IPS DF 4.7 (cell line): ENCODE results near the gene SPRED2.

Experiments used
- DNase-seq: peaks from one replicate; pipeline ENCODE4 v3.0.0-alpha.2; 2013; ENCODE audit warnings: low spot score; ENCODE audit errors: extremely low read depth

The SPRED2 gene

DNA sequence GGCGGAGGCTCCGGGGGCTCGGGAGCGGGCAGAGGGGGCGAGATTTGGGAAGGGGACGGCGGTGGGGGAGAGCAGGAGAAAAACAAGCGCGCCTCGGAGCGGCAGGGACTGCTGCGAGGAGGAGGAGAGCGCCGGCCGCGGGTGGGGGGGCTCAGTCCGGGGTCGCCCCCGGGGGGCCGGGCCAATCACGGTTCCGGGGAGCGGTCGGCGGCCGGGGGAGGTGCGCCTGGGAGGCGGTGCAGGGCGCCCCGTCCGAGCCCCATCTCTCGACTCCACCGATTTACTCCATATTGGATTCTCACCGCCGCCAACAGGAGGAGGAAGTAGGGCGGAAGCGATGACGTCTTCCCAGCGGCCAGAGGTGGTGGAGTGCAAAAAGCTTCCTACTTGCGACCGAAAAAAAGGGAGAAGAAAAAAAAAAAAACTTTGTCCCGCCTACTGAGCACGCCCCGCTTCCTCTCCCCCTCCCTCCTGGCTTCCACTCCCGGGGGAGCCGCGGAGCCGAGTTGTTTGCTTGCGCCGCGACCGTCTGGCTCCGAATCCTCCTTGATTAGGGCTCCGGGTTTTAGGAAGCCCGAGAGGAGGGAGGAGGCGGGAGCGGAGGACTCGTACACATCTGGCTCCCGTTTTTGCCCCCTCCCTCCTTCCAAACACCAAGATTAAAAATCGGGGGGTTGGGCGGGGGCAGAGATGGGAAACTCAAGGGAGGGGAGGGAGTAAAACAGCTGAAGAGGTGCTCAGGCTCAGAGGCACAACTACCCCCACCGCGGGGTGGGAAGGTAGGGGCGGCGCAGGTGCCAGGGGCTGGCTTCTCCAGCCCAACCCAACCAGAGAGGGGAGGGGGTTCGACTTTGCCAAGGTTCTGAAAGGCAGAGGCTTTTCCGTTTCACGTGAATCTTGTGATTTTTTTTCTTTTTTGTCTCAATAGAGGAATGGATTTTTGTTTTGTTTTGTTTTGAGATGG is at the start of gene SPRED2:
TSS of gene SPRED2 (minus strand) at position 373 of the 964 bp plus-strand sequence. CDS start 612 bp downstream, outside the sequence.
- no peak for DNase-seq

GRCh38 chr2:65481961-65482360 is 49.6 kb upstream of the SPRED2 start:
- no peak for DNase-seq

DNA sequence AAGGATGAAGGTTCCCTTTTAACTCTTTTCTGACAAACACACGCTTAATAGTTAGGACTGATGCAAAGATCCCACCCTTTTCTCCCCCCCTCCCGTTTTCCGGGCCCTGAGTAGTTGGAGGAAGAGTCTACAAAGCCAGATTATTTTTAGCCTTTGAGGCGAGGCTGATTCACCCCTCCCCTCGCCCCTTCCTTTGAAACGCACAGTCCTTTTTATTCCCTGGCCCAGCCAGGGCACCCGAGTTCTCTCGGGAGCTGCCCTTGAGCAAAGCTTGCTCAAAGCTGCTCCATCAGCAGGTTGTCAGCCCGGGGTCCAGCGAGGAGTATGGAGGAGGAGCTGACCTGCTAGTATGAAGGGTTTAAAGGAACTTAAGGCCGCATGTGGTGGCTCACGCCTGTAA is 47.1 kb upstream of the SPRED2 start:
- DNase-seq: no peak

- DNase-seq: no peak
Observed at GRCh38 chr2:65478498-65479135, 46.2 kb upstream of the SPRED2 start.

GRCh38 chr2:65477590-65477989 is 45.2 kb upstream of the SPRED2 start:
- DNase-seq: no peak

DNA sequence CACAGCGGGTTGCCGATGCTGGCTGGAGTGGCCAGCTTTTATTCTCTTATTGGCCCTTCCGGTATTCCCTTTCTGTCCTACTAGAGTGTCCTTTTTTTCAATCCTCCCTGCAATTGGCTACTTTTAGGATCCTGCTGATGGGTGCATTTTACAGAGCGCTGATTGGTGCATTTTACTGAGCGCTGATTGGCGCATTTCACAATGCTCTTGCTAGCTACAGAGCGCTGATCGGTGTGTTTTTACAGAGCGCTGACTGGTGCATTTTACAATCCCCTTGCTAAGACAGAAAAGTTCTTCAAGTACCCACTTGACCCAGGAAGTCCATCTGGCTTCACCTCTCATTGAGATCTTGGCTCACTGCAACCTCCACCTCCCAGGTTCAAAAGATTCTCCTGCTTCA is 44.4 kb upstream of the SPRED2 start:
- no peak for DNase-seq

- DNase-seq: no peak
Observed at GRCh38 chr2:65475000-65475399, 42.6 kb upstream of the SPRED2 start.

DNA sequence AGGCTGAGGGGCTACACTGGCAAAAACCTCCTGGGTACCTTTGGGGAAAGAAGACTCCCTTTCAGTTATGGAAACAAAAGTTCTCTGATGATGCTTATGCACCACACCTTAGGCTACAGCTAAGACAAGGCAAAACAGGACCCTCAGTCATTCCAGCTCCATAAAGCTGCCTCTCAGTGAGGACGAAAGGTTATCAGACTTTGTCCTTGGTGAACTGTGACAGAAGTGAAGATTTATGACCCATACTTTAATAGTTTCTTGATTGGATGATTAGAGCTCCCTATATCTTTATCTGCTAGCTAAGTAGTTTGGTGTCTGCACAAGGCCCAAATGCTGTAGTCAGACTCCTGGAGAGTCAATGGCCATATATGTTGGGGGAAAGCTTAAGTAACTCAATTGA is 40.6 kb upstream of the SPRED2 start:
- DNase-seq: no peak

DNA sequence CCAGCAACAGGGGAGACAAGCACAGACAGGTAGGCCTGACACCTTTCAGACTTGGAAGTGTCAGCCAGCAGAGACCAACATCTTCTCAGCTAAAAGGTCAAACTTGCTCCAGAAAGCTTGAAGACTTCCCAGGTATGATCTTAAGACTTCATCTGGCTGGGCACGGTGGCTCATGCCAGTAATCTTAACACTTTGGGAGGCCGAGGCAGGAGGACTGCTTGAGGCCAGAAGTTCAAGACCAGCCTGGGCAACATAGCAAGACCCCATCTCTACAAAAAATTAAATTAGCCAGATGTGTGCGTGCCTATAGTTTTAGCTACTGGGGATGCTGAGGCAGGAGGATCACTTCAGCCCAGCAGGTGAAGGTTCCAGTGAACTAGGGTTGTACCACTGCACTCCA is 39.0 kb upstream of the SPRED2 start:
- no peak for DNase-seq

DNA sequence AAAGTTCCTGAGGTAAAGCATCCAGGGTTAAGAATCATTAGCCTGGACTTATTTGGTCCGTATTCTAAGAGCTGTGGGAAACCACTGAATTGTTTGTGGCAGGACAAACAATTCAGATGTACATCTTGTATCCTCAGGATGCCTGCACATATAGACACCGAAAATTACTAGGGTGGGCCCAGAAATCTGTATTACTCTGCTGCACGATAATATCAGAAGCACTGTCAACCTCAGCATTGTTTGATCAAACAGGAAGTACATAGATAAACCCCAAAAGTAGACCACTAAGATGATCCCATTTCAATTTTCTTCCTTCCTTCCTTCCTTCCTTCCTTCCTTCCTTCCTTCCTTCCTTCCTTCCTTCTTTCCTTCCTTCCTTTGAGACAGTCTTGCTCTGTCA is 34.2 kb upstream of the SPRED2 start:
- DNase-seq: no peak

GRCh38 chr2:65465857-65466256 is 33.5 kb upstream of the SPRED2 start:
- no peak for DNase-seq

- DNase-seq: no peak
Observed at GRCh38 chr2:65465124-65465523, 32.7 kb upstream of the SPRED2 start.

- no peak for DNase-seq
Observed at GRCh38 chr2:65464604-65465003, 32.2 kb upstream of the SPRED2 start.

- no peak for DNase-seq
Observed at GRCh38 chr2:65458999-65459398, 26.6 kb upstream of the SPRED2 start.

- no peak for DNase-seq
Observed at GRCh38 chr2:65456886-65457285, 24.5 kb upstream of the SPRED2 start.

DNA sequence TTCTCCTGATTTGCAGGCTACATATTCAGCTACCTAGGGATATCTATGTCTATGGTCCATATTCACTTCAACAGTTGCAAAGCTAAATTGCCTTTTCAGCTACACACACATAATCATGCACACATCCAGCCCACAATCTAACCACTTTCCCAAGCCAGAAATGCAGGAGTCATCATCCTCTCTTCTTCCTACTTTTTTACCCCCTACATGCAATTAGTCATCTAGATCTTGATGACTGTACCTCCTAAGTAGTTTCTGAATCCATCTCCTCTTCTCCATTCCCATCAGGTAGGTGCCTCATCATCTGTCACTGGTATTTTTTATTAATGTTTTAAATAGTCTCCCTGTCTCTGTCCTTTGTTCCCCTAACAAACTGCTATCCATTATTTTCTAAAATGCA is 23.7 kb upstream of the SPRED2 start:
- DNase-seq: no peak

DNA sequence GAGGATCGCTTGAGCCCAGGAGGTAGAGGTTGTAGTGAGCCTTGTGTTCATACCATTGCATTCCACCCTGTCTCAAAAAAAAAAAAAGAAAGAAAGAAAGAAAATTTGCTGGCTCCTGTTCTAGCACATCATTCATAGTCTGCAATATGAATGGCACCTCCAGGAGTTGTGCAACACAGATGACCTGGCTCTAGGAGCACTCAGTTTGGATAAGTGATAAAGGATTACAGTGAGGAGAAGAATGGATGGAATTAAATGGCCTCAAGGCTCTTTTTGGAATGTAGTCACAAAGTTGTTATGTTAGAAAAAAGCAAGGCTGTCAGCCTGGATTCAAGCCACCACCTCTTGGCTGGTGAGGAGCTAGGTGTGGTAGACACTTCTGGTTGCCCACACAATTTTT is 21.5 kb upstream of the SPRED2 start:
- DNase-seq: no peak

GRCh38 chr2:65452150-65452895 is 19.9 kb upstream of the SPRED2 start:
- DNase-seq: no peak

GRCh38 chr2:65450810-65451209 is 18.4 kb upstream of the SPRED2 start:
- no peak for DNase-seq

DNA sequence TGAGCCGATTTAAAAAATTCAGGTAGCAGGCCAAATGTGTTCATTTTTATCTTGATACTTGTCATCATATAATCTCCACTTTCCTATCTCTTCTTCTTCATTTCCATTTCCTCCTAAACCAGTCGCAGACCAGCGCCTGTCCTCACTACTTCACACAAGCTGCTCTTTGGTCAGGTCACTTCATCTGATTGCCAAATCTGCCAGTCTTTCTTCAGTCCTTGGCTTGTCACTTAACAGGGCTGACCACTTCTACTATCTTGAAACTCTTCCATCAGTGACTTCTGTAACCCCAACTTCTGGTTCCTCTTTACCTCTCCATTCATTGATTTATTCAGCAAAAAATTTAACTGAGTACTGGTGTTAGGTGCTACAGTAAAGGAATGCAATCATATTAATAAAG is 18.0 kb upstream of the SPRED2 start:
- DNase-seq: no peak

DNA sequence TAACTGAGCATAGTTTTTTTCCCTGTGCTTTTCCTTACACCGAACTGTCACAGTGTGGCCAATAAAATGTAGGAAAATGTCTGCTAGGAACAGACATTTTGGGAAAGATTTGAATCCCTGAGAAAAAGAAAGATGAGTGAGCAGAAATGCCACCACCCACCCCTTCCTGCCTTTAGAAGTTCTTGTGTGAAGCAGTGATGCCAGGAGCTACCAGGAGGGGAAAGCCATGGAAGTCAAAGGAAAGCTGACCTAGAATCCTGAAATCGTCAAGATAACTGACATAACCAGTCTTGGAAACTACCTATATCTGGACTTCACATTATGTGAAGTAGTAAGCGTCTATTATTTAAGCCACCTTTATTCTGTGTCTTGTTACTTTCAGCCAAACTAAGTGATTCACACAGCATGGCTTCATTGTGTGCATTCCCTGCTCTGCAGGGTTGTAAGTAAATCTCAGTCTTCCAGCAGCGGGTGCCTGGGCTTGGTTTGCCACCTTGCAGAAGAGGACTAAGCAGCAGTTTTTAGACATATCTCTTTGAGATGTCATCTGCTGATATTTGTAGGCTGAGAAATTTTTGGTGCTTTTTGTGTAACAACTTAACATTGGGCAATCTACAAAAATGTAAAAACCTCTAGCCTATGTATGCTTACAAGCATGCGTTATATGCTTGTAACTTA is 11.2 kb upstream of the SPRED2 start:
- DNase-seq: no peak
